ENCODE data around the gene THOP1. TPM values are rescaled to one million over a fixed set of nuclear protein-coding genes. Genes with fewer than 3 reads are reported as not detected.

Gene THOP1
- polyA plus RNA-seq, 3 donors = 13.4 to 17.6 (median 14.6) TPM

DNA sequence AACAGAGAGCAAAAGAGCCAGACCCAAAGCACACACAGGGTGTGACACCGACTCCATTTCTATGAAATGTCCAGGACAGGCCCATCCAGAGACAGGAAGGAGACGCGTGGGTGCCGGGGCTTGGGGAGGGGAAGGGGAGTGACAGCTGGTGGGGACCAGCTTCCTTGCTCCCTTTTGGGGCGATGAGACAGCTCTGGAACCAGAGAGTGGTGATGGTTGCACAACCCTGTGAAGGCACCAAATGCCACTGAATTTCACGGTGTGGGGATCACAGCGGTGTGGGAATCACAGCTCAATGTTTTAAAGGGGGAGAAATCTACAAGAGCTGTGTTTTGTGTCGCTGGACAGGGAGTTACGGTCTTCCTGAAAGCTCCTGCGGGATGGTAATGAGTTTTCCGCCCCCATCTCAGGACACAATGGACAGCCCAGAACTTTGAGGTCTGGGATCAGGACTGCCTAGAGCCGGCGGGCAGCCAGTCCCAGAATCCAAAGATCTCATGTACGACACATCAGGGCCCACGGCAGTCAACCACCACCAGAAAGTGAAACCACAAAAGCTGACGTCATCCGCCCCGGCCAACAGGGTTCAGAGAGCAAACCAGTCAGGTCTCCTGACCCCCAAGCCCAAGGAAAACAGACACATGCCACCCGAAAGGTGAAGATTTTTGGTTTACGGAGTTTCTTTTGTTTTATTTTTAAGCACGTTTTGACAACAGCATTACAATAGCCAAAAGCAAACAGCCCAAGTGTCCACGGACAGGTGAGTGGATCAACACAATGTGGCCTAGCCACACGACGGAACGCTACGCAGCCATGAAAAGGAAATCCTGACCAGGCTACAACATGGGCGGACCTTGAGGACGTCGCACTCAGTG is 9.5 kb upstream of the THOP1 start:
- Histone ChIP-seq H3K9ac (ENCODE audit: insufficient read depth, low read length, poor library complexity, severe bottlenecking) (peak overlapping the region; percentile 72), H3K27ac (ENCODE audit: low read depth in 1 of 2, low read length in 2 of 2) (peak overlapping the region; percentile 90 to 98), H3K4me2 (replicated peaks; ENCODE audit: extremely low read depth, low read length, poor library complexity, severe bottlenecking) (peak overlapping the region; percentile 62), H3K36me3 (replicated peaks in 1 of 2; ENCODE audit: control insufficient read depth in 1 of 2, insufficient read depth in 2 of 2, low read length in 2 of 2) (peaks cover 3 to 23% of the 10 kb centered on the region in 2 donors), H2AFZ (ENCODE audit: insufficient read depth, low read depth, low read length, poor library complexity, severe bottlenecking) (no peak overlapping the region), H3K4me1 (ENCODE audit: control insufficient read depth in 1 of 2, insufficient read depth in 2 of 2, low read length in 2 of 2) (peaks cover 21 to 26% of the 10 kb centered on the region in 2 donors), H3K9me3 (replicated peaks in 1 of 2; ENCODE audit: control insufficient read depth in 1 of 2, insufficient read depth in 1 of 2, low read length in 2 of 2) (no peaks in the 10 kb centered on the region), H3K27me3 (ENCODE audit: control insufficient read depth in 2 of 2, insufficient read depth in 2 of 2, low read length in 2 of 2) (no peaks in the 10 kb centered on the region), H3K4me3 (replicated peaks in 1 of 3; ENCODE audit: low read depth in 2 of 3, low read length in 3 of 3) (peak overlapping the region; percentile 32 to 64 (median 44)), H4K20me1 (ENCODE audit: insufficient read depth, low read length) (peaks cover 36% of the 10 kb centered on the region), H3K79me2 (ENCODE audit: insufficient read depth, low read length) (peaks cover 91% of the 10 kb centered on the region)
- H3K36me3 Mint-ChIP-seq = peaks cover 15 to 44% of the 10 kb centered on the region in 2 donors
- peaks cover 0 to 2% (median 2%) of the 10 kb centered on the region in 3 donors for H3K27me3 Mint-ChIP-seq (ENCODE audit: low read depth in 3 of 3)
- H3K4me3 Mint-ChIP-seq = peak overlapping the region; percentile 82 to 95
- peak overlapping the region; percentile 97 to 99 (median 99) for H3K27ac Mint-ChIP-seq
- WGBS (ENCODE audit: insufficient coverage) = 44% methylated on average over 28 of the region's 29 CpGs
- TF ChIP-seq, protein P1, sequence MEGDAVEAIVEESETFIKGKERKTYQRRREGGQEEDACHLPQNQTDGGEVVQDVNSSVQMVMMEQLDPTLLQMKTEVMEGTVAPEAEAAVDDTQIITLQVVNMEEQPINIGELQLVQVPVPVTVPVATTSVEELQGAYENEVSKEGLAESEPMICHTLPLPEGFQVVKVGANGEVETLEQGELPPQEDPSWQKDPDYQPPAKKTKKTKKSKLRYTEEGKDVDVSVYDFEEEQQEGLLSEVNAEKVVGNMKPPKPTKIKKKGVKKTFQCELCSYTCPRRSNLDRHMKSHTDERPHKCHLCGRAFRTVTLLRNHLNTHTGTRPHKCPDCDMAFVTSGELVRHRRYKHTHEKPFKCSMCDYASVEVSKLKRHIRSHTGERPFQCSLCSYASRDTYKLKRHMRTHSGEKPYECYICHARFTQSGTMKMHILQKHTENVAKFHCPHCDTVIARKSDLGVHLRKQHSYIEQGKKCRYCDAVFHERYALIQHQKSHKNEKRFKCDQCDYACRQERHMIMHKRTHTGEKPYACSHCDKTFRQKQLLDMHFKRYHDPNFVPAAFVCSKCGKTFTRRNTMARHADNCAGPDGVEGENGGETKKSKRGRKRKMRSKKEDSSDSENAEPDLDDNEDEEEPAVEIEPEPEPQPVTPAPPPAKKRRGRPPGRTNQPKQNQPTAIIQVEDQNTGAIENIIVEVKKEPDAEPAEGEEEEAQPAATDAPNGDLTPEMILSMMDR (IDR thresholded peaks at IDR 0.05) = no peak
- H3K9me3 Mint-ChIP-seq = no peaks in the 10 kb centered on the region
- peaks cover 28% of the 10 kb centered on the region for H3K4me1 Mint-ChIP-seq
- intact Hi-C loops (cut with micrococcal nuclease) = no loop called here
- DNase-seq = peak; percentile 80 to 82 (median 82)

DNA sequence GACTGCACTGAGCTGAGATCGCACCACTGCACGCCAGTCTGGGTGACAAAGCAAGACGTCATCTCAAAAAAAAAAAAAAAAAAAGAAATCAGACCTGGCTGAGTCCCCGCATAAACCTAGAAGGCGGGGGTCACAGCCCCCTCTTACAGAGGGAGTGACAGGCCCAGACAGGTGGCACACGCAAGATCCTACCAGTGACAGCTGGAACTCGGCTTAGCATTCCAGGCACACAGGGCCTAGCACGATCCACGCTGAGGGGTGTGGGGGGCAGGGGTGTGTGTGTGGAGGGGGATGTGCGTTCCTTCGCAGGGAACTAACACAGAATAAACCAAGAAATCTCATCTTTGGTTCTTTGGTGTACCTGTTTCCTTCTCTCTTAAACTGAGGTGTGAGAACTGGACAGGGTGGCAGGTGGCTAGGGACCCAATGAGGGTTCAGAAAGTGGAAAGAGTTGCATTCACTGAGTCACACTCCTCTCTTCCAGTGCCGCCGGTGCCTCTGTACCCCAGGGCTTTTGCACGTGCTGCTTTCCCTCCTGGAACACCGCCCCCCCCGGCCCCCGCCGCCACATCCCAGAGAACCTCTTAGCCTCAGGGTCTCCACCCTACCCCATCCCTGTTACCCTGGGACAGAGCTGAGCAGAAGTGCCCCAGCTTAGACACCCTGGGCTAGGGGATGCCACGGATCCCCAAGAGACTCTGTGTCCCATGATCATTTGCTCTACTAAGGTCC is 7.2 kb upstream of the THOP1 start:
- no peak overlapping the region for H3K4me3 Mint-ChIP-seq
- TF ChIP-seq, protein P1 (IDR thresholded peaks at IDR 0.05) = no peak
- H2AFZ ChIP-seq (ENCODE audit: insufficient read depth, low read depth, low read length, poor library complexity, severe bottlenecking) = no peak overlapping the region
- no peaks in the 10 kb centered on the region for H3K9me3 Mint-ChIP-seq
- H3K36me3 Mint-ChIP-seq = peaks cover 15 to 42% of the 10 kb centered on the region in 2 donors
- H3K4me1 ChIP-seq (ENCODE audit: control insufficient read depth in 1 of 2, insufficient read depth in 2 of 2, low read length in 2 of 2) = peaks cover 32 to 45% of the 10 kb centered on the region in 2 donors
- H3K27ac ChIP-seq (ENCODE audit: low read depth in 1 of 2, low read length in 2 of 2) = no peak overlapping the region
- H3K9me3 ChIP-seq (replicated peaks in 1 of 2; ENCODE audit: control insufficient read depth in 1 of 2, insufficient read depth in 1 of 2, low read length in 2 of 2) = no peaks in the 10 kb centered on the region
- 90% methylated on average over 9 of the region's 19 CpGs for WGBS (ENCODE audit: insufficient coverage)
- DNase-seq = no peak
- H3K27me3 ChIP-seq (ENCODE audit: control insufficient read depth in 2 of 2, insufficient read depth in 2 of 2, low read length in 2 of 2) = no peaks in the 10 kb centered on the region
- no peak overlapping the region for H3K4me3 ChIP-seq (replicated peaks in 1 of 3; ENCODE audit: low read depth in 2 of 3, low read length in 3 of 3)
- peaks cover 0 to 2% (median 2%) of the 10 kb centered on the region in 3 donors for H3K27me3 Mint-ChIP-seq (ENCODE audit: low read depth in 3 of 3)
- H3K9ac ChIP-seq (ENCODE audit: insufficient read depth, low read length, poor library complexity, severe bottlenecking) = no peak overlapping the region
- H3K4me1 Mint-ChIP-seq = peaks cover 43% of the 10 kb centered on the region
- H3K79me2 ChIP-seq (ENCODE audit: insufficient read depth, low read length) = peaks cover 95% of the 10 kb centered on the region
- peaks cover 32% of the 10 kb centered on the region for H4K20me1 ChIP-seq (ENCODE audit: insufficient read depth, low read length)
- no peak overlapping the region for H3K4me2 ChIP-seq (replicated peaks; ENCODE audit: extremely low read depth, low read length, poor library complexity, severe bottlenecking)
- H3K36me3 ChIP-seq (replicated peaks in 1 of 2; ENCODE audit: control insufficient read depth in 1 of 2, insufficient read depth in 2 of 2, low read length in 2 of 2) = peaks cover 3 to 15% of the 10 kb centered on the region in 2 donors
- intact Hi-C loops (cut with micrococcal nuclease) = no loop called here
- H3K27ac Mint-ChIP-seq = peak overlapping the region in 3 of 7 donors; percentile 14 to 47 (median 16)
